Astrocyte of the cerebellum (primary cell): Measurements from ENCODE around the gene ZIC5.

Experiments
- DNase-seq: peaks from one replicate; pipeline ENCODE4 v3.0.0-alpha.2; 2011; ENCODE audit warnings: low read depth
- H3K4me3 ChIP-seq: 2 replicates; pipeline ENCODE4 v1.5.1; 2011; ENCODE audit warnings: mild to moderate bottlenecking, low read depth, low read length, moderate library complexity
- in situ Hi-C: cut with HindIII; loops from 2 replicates; pipeline ENCODE4 v1.10.0; 2017; ENCODE audit warnings: low sequenced_read_pairs
- TF ChIP-seq, protein P1 (sequence below): IDR thresholded peaks from 2 replicates; pipeline ENCODE4 v1.5.1; 2012; ENCODE audit warnings: low read length, low read depth, moderate library complexity, mild to moderate bottlenecking; ENCODE audit errors: missing control alignments

The ZIC5 gene

DNA sequence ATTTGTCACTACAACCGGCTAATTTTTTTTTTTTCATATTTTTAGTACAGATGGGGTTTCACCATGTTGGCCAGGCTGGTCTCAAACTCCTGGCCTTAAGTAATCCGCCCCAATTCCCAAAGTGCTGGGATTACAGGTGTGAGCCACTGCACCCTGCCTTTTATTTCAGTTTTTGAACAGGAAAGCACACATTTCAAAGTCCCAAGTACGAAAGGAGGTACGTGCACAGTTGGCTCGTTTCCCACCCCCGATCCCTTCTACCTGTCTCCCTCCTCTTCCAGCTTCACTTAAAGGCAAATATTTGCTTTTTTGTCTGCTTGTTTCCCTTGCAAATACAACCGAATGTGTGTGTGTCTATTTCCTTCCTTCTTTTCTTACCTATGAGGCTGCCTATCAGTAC, 30.5 kb downstream of the ZIC5 start:
- DNase-seq, result no peak
- TF ChIP-seq, protein P1, sequence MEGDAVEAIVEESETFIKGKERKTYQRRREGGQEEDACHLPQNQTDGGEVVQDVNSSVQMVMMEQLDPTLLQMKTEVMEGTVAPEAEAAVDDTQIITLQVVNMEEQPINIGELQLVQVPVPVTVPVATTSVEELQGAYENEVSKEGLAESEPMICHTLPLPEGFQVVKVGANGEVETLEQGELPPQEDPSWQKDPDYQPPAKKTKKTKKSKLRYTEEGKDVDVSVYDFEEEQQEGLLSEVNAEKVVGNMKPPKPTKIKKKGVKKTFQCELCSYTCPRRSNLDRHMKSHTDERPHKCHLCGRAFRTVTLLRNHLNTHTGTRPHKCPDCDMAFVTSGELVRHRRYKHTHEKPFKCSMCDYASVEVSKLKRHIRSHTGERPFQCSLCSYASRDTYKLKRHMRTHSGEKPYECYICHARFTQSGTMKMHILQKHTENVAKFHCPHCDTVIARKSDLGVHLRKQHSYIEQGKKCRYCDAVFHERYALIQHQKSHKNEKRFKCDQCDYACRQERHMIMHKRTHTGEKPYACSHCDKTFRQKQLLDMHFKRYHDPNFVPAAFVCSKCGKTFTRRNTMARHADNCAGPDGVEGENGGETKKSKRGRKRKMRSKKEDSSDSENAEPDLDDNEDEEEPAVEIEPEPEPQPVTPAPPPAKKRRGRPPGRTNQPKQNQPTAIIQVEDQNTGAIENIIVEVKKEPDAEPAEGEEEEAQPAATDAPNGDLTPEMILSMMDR, result no peak
- no peak overlapping the region for H3K4me3 ChIP-seq
- in situ Hi-C loops, result no loop called here

DNA sequence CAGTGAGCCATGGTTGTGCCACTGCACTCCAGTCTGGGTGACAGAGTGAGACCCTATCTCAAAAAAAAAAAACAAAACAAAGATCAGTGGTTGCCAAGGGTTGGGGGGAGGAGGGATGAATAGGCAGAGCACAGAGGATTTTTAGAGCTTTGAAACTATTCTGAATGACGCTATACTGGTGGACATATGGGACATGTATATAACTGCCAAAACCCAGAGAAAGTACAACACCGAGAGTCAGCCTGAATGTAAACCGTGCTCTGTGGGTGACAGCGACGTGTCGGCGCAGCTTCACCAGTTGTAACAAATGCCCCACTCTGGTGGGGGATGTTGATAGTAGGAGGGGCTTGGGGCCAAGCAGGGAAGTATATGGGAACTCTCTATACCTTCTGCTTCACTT, 32.9 kb downstream of the ZIC5 start:
- in situ Hi-C loops, result no loop called here
- DNase-seq, result no peak
- TF ChIP-seq, protein P1, result no peak
- no peak overlapping the region for H3K4me3 ChIP-seq

- no peak for DNase-seq
- in situ Hi-C loops, result no loop called here
- no peak overlapping the region for H3K4me3 ChIP-seq
- TF ChIP-seq, protein P1, result peak; percentile 10
These were observed 35.8 kb downstream of the ZIC5 start for GRCh38 chr13:99935772-99936171.

DNA sequence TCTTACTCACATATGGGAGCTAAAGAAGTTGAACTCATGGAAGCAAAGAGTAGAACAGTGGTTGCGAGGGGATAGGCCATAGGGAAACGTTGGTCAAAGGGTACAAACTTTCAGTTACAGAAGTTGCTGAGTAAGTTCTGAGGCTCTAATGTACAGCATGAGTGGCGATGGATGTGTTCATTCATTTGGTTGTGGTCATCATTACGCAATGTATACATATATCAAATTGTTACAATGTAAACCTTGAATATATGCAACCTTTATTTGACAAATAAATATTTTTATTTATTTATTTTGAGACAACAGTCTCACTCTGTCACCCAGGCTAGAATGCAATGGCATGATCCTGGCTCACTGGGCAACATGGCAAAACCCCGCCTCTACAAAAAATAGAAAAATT, 38.7 kb downstream of the ZIC5 start:
- DNase-seq, result no peak
- in situ Hi-C loops, result no loop called here
- no peak overlapping the region for H3K4me3 ChIP-seq
- TF ChIP-seq, protein P1, result no peak

DNA sequence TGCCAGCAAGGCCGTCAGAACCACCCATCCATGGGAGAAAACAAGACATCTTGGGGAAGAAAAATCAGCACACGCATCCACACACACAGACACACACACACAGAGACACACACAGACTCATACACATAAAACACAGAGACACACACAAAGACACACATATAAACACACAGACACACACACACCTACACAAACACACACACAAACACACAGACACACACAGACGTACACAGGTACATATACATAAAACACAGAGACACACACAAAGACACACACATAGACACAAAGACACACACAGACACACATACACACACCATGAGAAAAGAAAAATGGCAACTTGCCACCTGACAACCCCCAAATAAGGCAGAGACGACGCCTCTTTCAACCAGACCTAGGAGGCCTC, 40.6 kb downstream of the ZIC5 start:
- in situ Hi-C loops, result no loop called here
- TF ChIP-seq, protein P1, result no peak
- no peak overlapping the region for H3K4me3 ChIP-seq
- no peak for DNase-seq

GRCh38 chr13:99929866-99930265, 41.7 kb downstream of the ZIC5 start:
- no peak overlapping the region for H3K4me3 ChIP-seq
- TF ChIP-seq, protein P1, result no peak
- DNase-seq, result no peak
- in situ Hi-C loops, result no loop called here
